HEK293 (cell line): Measurements from ENCODE around the gene DISC1.

Source experiments
- CTCF ChIP-seq: fragments of 450-650 bp; formaldehyde crosslinking; IDR thresholded peaks from 2 replicates; pipeline ENCODE4 v1.5.1; 2016; ENCODE audit warnings: missing biosample characterization, missing genetic modification characterization
- REPIN1 ChIP-seq: fragments of 450-650 bp; formaldehyde crosslinking; IDR thresholded peaks from 2 replicates; pipeline ENCODE4 v1.5.1; 2017; ENCODE audit warnings: missing biosample characterization, missing genetic modification characterization, low read depth
- TCF7L2 ChIP-seq: IDR thresholded peaks from 2 replicates; pipeline ENCODE4 v1.6.1; 2011; ENCODE audit warnings: low read depth, mild to moderate bottlenecking, inconsistent platforms, low read length, moderate library complexity, borderline replicate concordance
- ZNF10 ChIP-seq: fragments of 450-650 bp; formaldehyde crosslinking; IDR thresholded peaks from 2 replicates; pipeline ENCODE4 v1.5.1; 2017; ENCODE audit warnings: missing biosample characterization, missing genetic modification characterization
- ZNF121 ChIP-seq: fragments of 450-650 bp; formaldehyde crosslinking; IDR thresholded peaks from 2 replicates; pipeline ENCODE4 v1.5.1; 2016; ENCODE audit warnings: missing biosample characterization, missing genetic modification characterization
- ZNF341 ChIP-seq: fragments of 450-650 bp; formaldehyde crosslinking; IDR thresholded peaks from 2 replicates; pipeline ENCODE4; 2016; ENCODE audit warnings: low read depth, missing biosample characterization, missing genetic modification characterization
- ZNF48 ChIP-seq: fragments of 450-650 bp; formaldehyde crosslinking; IDR thresholded peaks from 2 replicates; pipeline ENCODE4 v1.5.1; 2016; ENCODE audit warnings: missing biosample characterization, missing genetic modification characterization
- ZNF785 ChIP-seq: fragments of 450-650 bp; formaldehyde crosslinking; IDR thresholded peaks from 2 replicates; pipeline ENCODE4 v1.5.1; 2016; ENCODE audit warnings: missing biosample characterization, missing genetic modification characterization
- TF ChIP-seq, protein P1 (sequence below): fragments of 450-650 bp; IDR thresholded peaks from 2 replicates; pipeline ENCODE4 v1.5.1; 2018; ENCODE audit warnings: missing biosample characterization, missing genetic modification characterization

- TF ChIP-seq ZNF10 (tag by site-specific recombination) = no peak
- TF ChIP-seq CTCF (tag by site-specific recombination) = no peak
- TF ChIP-seq ZNF341 (tag by site-specific recombination) = no peak
- no peak for TF ChIP-seq ZNF785 (tag by site-specific recombination)
- no peak for TF ChIP-seq TCF7L2
- TF ChIP-seq ZNF48 (tag by site-specific recombination) = no peak
- TF ChIP-seq, protein P1, sequence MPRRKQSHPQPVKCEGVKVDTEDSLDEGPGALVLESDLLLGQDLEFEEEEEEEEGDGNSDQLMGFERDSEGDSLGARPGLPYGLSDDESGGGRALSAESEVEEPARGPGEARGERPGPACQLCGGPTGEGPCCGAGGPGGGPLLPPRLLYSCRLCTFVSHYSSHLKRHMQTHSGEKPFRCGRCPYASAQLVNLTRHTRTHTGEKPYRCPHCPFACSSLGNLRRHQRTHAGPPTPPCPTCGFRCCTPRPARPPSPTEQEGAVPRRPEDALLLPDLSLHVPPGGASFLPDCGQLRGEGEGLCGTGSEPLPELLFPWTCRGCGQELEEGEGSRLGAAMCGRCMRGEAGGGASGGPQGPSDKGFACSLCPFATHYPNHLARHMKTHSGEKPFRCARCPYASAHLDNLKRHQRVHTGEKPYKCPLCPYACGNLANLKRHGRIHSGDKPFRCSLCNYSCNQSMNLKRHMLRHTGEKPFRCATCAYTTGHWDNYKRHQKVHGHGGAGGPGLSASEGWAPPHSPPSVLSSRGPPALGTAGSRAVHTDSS (tag by site-specific recombination) = no peak
- no peak for TF ChIP-seq ZNF121
- no peak for TF ChIP-seq REPIN1 (tag by site-specific recombination)
These were observed 408.0 kb downstream of the DISC1 start for GRCh38 chr1:232034556-232034955.
